ENCODE data around the gene MITD1. TPM values are rescaled to one million over a fixed set of nuclear protein-coding genes. Genes with fewer than 3 reads are reported as not detected.
"Not testable (repeated sequence)": the region's sequence is repeated elsewhere in the genome, so short reads cannot be mapped to it uniquely, and the experiment has no call there.

MITD1 gene
- total and polyA plus RNA-seq, 3 donors from 2014 or later: 12.5 to 24.7 (median 17.8) TPM

GRCh38 chr2:99139003-99139402 lies 41.9 kb downstream of the MITD1 start:
- no peak for DNase-seq
- H3K27ac ChIP-seq: no peak overlapping the region
- intact Hi-C loops (cut with DNase I; ENCODE audit: low total_unique reads): no loop called here
- no peak for TF ChIP-seq POLR2A (IDR thresholded peaks at IDR 0.05)
- TF ChIP-seq, protein P1, sequence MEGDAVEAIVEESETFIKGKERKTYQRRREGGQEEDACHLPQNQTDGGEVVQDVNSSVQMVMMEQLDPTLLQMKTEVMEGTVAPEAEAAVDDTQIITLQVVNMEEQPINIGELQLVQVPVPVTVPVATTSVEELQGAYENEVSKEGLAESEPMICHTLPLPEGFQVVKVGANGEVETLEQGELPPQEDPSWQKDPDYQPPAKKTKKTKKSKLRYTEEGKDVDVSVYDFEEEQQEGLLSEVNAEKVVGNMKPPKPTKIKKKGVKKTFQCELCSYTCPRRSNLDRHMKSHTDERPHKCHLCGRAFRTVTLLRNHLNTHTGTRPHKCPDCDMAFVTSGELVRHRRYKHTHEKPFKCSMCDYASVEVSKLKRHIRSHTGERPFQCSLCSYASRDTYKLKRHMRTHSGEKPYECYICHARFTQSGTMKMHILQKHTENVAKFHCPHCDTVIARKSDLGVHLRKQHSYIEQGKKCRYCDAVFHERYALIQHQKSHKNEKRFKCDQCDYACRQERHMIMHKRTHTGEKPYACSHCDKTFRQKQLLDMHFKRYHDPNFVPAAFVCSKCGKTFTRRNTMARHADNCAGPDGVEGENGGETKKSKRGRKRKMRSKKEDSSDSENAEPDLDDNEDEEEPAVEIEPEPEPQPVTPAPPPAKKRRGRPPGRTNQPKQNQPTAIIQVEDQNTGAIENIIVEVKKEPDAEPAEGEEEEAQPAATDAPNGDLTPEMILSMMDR (IDR thresholded peaks at IDR 0.05): no peak
- H3K9me3 ChIP-seq: no peaks in the 10 kb centered on the region
- peaks cover 3% of the 10 kb centered on the region for H3K4me1 ChIP-seq
- no peaks in the 10 kb centered on the region for H3K36me3 ChIP-seq (ENCODE audit: low read depth, missing control alignments)
- no peak overlapping the region for H3K4me3 ChIP-seq
- 90 to 93% methylated on average over 4 of the region's 4 CpGs for WGBS, 2 donors
- H3K27me3 ChIP-seq: no peaks in the 10 kb centered on the region

DNA sequence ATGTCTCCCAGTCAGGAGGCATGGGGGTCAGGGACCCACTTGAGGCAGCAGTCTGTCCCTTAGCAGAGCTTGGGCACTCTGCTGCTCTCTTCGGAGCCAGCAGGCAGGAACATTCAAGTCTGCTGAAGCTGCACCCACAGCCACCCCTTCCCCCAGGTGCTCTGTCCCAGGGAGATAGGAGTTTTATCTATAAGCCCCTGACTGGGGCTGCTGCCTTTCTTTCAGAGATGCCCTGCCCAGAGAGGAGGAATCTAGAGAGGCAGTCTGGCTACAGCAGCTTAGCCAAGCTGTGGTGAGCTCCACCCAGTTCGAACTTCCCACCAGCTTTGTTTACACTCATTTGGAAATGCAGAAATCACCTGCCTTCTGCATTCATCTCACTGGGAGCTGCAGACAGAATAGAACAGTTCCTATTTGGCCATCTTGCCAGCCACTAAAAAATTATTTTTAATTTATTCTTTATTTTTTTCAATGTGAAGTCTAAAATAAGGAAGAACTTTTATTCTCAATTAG lies 45.8 kb downstream of the MITD1 start:
- H3K36me3 ChIP-seq (ENCODE audit: low read depth, missing control alignments); H3K9me3 ChIP-seq; DNase-seq; H3K27ac ChIP-seq; intact Hi-C loops (cut with DNase I; ENCODE audit: low total_unique reads); H3K4me3 ChIP-seq; H3K4me1 ChIP-seq; H3K27me3 ChIP-seq: not testable (repeated sequence)
- 88 to 97% methylated on average over 1 to 2 of the region's 2 CpGs for WGBS, 2 donors

- WGBS, 2 donors: 78 to 79% methylated on average over 2 of the region's 2 CpGs
Observed at GRCh38 chr2:99127981-99128380, 52.9 kb downstream of the MITD1 start.

More at GRCh38 chr2:99127981-99128380, 52.9 kb downstream of the MITD1 start:
- no peaks in the 10 kb centered on the region for H3K9me3 ChIP-seq
- DNase-seq: no peak
- H3K4me1 ChIP-seq: no peaks in the 10 kb centered on the region
- no peak overlapping the region for H3K27ac ChIP-seq
- H3K27me3 ChIP-seq: no peaks in the 10 kb centered on the region
- intact Hi-C loops (cut with DNase I; ENCODE audit: low total_unique reads): no loop called here
- TF ChIP-seq, protein P1 (IDR thresholded peaks at IDR 0.05): no peak
- no peak for TF ChIP-seq POLR2A (IDR thresholded peaks at IDR 0.05)
- H3K4me3 ChIP-seq: no peak overlapping the region
- no peaks in the 10 kb centered on the region for H3K36me3 ChIP-seq (ENCODE audit: low read depth, missing control alignments)

Small RNAs within 50 kb of the gene (small RNA-seq; reads per million reads assigned to genes)
- gene AC092587.1: 0 reads per million in 2 donors

Other genes starting within 250 kb of the MITD1 start
- gene CRACDL, start 244.8 kb downstream of the MITD1 start, total RNA-seq: 10 to 100 TPM; 29.1 to 30.4 TPM
- 8.4 TPM for gene CRACDL, start 244.8 kb downstream of the MITD1 start, polyA plus RNA-seq (ENCODE audit: insufficient read depth, low read depth, low replicate concordance)
- 1 to 10 TPM; 1.7 to 3.1 TPM for gene C2orf15, start 39.4 kb downstream of the MITD1 start, total RNA-seq
- gene C2orf15, start 39.4 kb downstream of the MITD1 start, polyA plus RNA-seq (ENCODE audit: insufficient read depth, low read depth, low replicate concordance): 2.1 TPM
- gene TSGA10, start 26.1 kb downstream of the MITD1 start, total RNA-seq: 100 to 1,000 TPM in 1 of 2 donors, 10 to 100 TPM in 1; 42.4 to 110 TPM
- gene TSGA10, start 26.1 kb downstream of the MITD1 start, polyA plus RNA-seq (ENCODE audit: insufficient read depth, low read depth, low replicate concordance): 85.6 TPM
- 10 to 100 TPM; 12.8 to 14.1 TPM for gene LIPT1, start 26.1 kb downstream of the MITD1 start, total RNA-seq
- gene LIPT1, start 26.1 kb downstream of the MITD1 start, polyA plus RNA-seq (ENCODE audit: insufficient read depth, low read depth, low replicate concordance): 23.2 TPM
- 10 to 100 TPM; 19.1 to 26.3 TPM for gene MRPL30, start 126 bp upstream of the MITD1 start, total RNA-seq
- 17.3 TPM for gene MRPL30, start 126 bp upstream of the MITD1 start, polyA plus RNA-seq (ENCODE audit: insufficient read depth, low read depth, low replicate concordance)
- 1 to 10 TPM in 1 of 2 donors, under 1 TPM in 1; 0.43 to 1.7 TPM for gene LYG2, start 74.6 kb upstream of the MITD1 start, total RNA-seq
- gene LYG2, start 74.6 kb upstream of the MITD1 start, polyA plus RNA-seq (ENCODE audit: insufficient read depth, low read depth, low replicate concordance): not detected
- gene LYG1, start 120.1 kb upstream of the MITD1 start, total RNA-seq: 1 to 10 TPM; 3.3 to 5.8 TPM
- 2.9 TPM for gene LYG1, start 120.1 kb upstream of the MITD1 start, polyA plus RNA-seq (ENCODE audit: insufficient read depth, low read depth, low replicate concordance)
- 10 to 100 TPM; 31.5 to 38.4 TPM for gene TXNDC9, start 155.3 kb upstream of the MITD1 start, total RNA-seq
- gene TXNDC9, start 155.3 kb upstream of the MITD1 start, polyA plus RNA-seq (ENCODE audit: insufficient read depth, low read depth, low replicate concordance): 29.2 TPM
- 10 to 100 TPM; 38.1 to 66.8 TPM for gene EIF5B, start 156.3 kb upstream of the MITD1 start, total RNA-seq
- 12.2 TPM for gene EIF5B, start 156.3 kb upstream of the MITD1 start, polyA plus RNA-seq (ENCODE audit: insufficient read depth, low read depth, low replicate concordance)

All from testis (tissue), 3 donors.